ENCODE results near the gene SIK3. TPM values are rescaled to one million over a fixed set of nuclear protein-coding genes. Genes with fewer than 3 reads are reported as not detected.

SIK3 gene
- total and polyA plus RNA-seq, 2 donors (not counting 3 experiments of a cell fraction or from before 2014, with no cell fraction given), result 10.3 to 21.3 TPM

GRCh38 chr11:117009905-117010605 lies 88.2 kb downstream of the SIK3 start:
- Histone ChIP-seq H3K4me1 (ENCODE audit: control insufficient read depth, extremely low read depth, insufficient read depth, low read length) (no peaks in the 10 kb centered on the region), H2AFZ (ENCODE audit: low read depth, low read length) (no peak overlapping the region), H3K9me3 (replicated peaks; ENCODE audit: control insufficient read depth, insufficient read depth, low read length) (no peaks in the 10 kb centered on the region), H3K9me1 (replicated peaks; ENCODE audit: control insufficient read depth, extremely low read depth, insufficient read depth, low read length) (no peaks in the 10 kb centered on the region), H3K27ac (ENCODE audit: insufficient read depth, low read depth, low read length) (no peak overlapping the region), H3K4me2 (ENCODE audit: insufficient read depth, low read length) (no peak overlapping the region), H3K79me2 (ENCODE audit: control insufficient read depth, insufficient read depth, low read length) (no peaks in the 10 kb centered on the region), H3K36me3 (ENCODE audit: control insufficient read depth in 2 of 2, extremely low read depth in 1 of 2, insufficient read depth in 2 of 2, low read length in 2 of 2) (no peaks in the 10 kb centered on the region), H3K9ac (replicated peaks; ENCODE audit: extremely low read depth, insufficient read depth, low read length) (no peak overlapping the region), H3K4me3 (replicated peaks in 1 of 3; ENCODE audit: insufficient read depth in 1 of 3, low read depth in 1 of 3, low read length in 3 of 3) (no peak overlapping the region), H4K20me1 (replicated peaks; ENCODE audit: control insufficient read depth, extremely low read depth, insufficient read depth, low read length) (no peaks in the 10 kb centered on the region), H3K27me3 (ENCODE audit: control insufficient read depth in 2 of 2, insufficient read depth in 2 of 2, low read length in 2 of 2) (no peaks in the 10 kb centered on the region)
- BruUV-seq (replicated peaks), result no TSS peak
- ChIA-PET CTCF (interaction anchor here (1.4 kb wide), 1 partner anchor 26 kb away, joined by 3 read pairs; no protein-coding TSS in a partner anchor), POLR2A (interaction anchor here (0.6 kb wide), 1 partner anchor 120 kb away, joined by 9 read pairs; no protein-coding TSS in a partner anchor)
- no peak for DNase-seq (ENCODE audit: low read depth, low spot score)
- intact Hi-C loops (cut with micrococcal nuclease) (loop anchor here (5.0 kb wide), 1 partner anchor 87 kb away; the partner anchor contains the start of gene SIK3), dilution Hi-C loops (cut with MboI; ENCODE audit: extremely low pct_ligation_motif_present, low sequenced_read_pairs) (no loop called here)
- TF ChIP-seq POLR2AphosphoS5 (IDR thresholded peaks at IDR 0.05; ENCODE audit: insufficient read depth, low read depth, low read length) (no peak), POLR2A (IDR thresholded peaks at IDR 0.05; ENCODE audit: low read depth, low read length) (no peak), JUN (IDR thresholded peaks at IDR 0.05; ENCODE audit: borderline replicate concordance, insufficient read depth, insufficient read length, low read depth) (no peak), MAX (IDR thresholded peaks at IDR 0.05; ENCODE audit: insufficient read depth, insufficient read length) (no peak), GATA2 (IDR thresholded peaks at IDR 0.05; ENCODE audit: insufficient read depth, insufficient read length, low read depth, low read length) (no peak), EZH2 (IDR thresholded peaks at IDR 0.05; ENCODE audit: borderline replicate concordance, low read depth, low read length, severe bottlenecking) (no peak), CTCF (IDR thresholded peaks at IDR 0.05; ENCODE audit: extremely low read depth in 1 of 2, insufficient read depth in 1 of 2, low read depth in 1 of 2, low read length in 2 of 2) (no peak), FOS (IDR thresholded peaks at IDR 0.05; ENCODE audit: borderline replicate concordance, insufficient read depth, low read length) (no peak), MYC (IDR thresholded peaks at IDR 0.05; ENCODE audit: low read depth, low read length) (no peak)
- FAIRE-seq, result no peak

All from endothelial cell of umbilical vein (primary cell).